Naive thymus-derived CD4-positive, alpha-beta T cell (primary cell): ENCODE results near the gene SLC35F1. TPM values are rescaled to one million over a fixed set of nuclear protein-coding genes. Genes with fewer than 3 reads are reported as not detected.

ENCODE experiments used
- ATAC-seq: fragments of 150-1000 bp; cut with Tn5 transposase; 2 replicates; pipeline ENCODE4 v1.10.0; 2021; ENCODE audit warnings: mild to moderate bottlenecking, moderate library complexity
- CTCF ChIA-PET: fragments of 350-600 bp; sonication (Branson Sonifier 250); formaldehyde crosslinking; loops from one replicate; lab custom pipeline; 2021; ENCODE audit warnings: antibody characterized with exemption; lab: Charles Lee
- POLR2A ChIA-PET: fragments of 350-600 bp; sonication (Branson Sonifier 250); formaldehyde crosslinking; loops from one replicate; lab custom pipeline; 2021; ENCODE audit warnings: antibody characterized with exemption, inconsistent platforms; lab: Charles Lee
- DNase-seq, 9 donors: peaks; one replicate each; pipeline versions ENCODE4 v3.0.0 to v3.0.0-alpha.2; 2020 to 2022; ENCODE audit warnings: mixed read lengths in 1 of 9
- H3K27ac ChIP-seq: one replicate; pipeline ENCODE4 v1.7.0; 2013; ENCODE audit warnings: mild to moderate bottlenecking, low read depth, low read length, moderate library complexity
- H3K27me3 ChIP-seq, 2 donors: one replicate each; pipeline ENCODE4 v1.7.0; 2013; ENCODE audit warnings: low read length in 2 of 2, mild to moderate bottlenecking in 2 of 2, moderate library complexity in 2 of 2; ENCODE audit not compliant: control insufficient read depth in 2 of 2, insufficient read depth in 2 of 2
- H3K36me3 ChIP-seq, 3 experiments: 1 replicate in 2 of 3; 2 replicates in 1 of 3; pipeline ENCODE4 v1.7.0; 2013; ENCODE audit warnings: low read length in 3 of 3, mild to moderate bottlenecking in 3 of 3, moderate library complexity in 1 of 3; ENCODE audit not compliant: insufficient read depth in 3 of 3, control insufficient read depth in 2 of 3
- H3K4me1 ChIP-seq, 2 donors: one replicate each; pipeline ENCODE4 v1.7.0; 2013; ENCODE audit warnings: low read length in 2 of 2, mild to moderate bottlenecking in 2 of 2, moderate library complexity in 1 of 2; ENCODE audit not compliant: control insufficient read depth in 2 of 2, insufficient read depth in 2 of 2
- H3K4me3 ChIP-seq: 2 replicates; pipeline ENCODE4 v1.7.0; 2013; ENCODE audit warnings: mild to moderate bottlenecking, low read length
- H3K9me3 ChIP-seq, 3 experiments: 1 replicate in 2 of 3; 2 replicates in 1 of 3; pipeline ENCODE4 v1.7.0; 2013; ENCODE audit warnings: low read length in 3 of 3; ENCODE audit not compliant: control insufficient read depth in 2 of 3
- H3K27ac Mint-ChIP-seq, 9 donors: one replicate each; pipeline ENCODE4 v1.8.0; 2020 to 2022; ENCODE audit warnings: mixed read lengths in 9 of 9, mild to moderate bottlenecking in 8 of 9, moderate library complexity in 5 of 9, inconsistent platforms in 2 of 9
- H3K27me3 Mint-ChIP-seq, 5 donors: one replicate each; pipeline ENCODE4 v1.8.0; 2021 to 2022; ENCODE audit warnings: mixed read lengths in 5 of 5, mild to moderate bottlenecking in 1 of 5
- H3K36me3 Mint-ChIP-seq, 5 donors: one replicate each; pipeline ENCODE4 v1.8.0; 2020 to 2022; ENCODE audit warnings: mixed read lengths in 5 of 5, mild to moderate bottlenecking in 3 of 5, inconsistent platforms in 1 of 5
- H3K4me1 Mint-ChIP-seq, 7 donors: one replicate each; pipeline ENCODE4 v1.8.0; 2020 to 2022; ENCODE audit warnings: mixed read lengths in 7 of 7, mild to moderate bottlenecking in 3 of 7, inconsistent platforms in 1 of 7
- H3K4me3 Mint-ChIP-seq, 10 donors: one replicate each; pipeline ENCODE4 v1.8.0; 2020 to 2022; ENCODE audit warnings: mild to moderate bottlenecking in 10 of 10, mixed read lengths in 10 of 10, moderate library complexity in 6 of 10, inconsistent platforms in 2 of 10
- H3K9me3 Mint-ChIP-seq, 11 donors: one replicate each; pipeline ENCODE4 v1.8.0; 2020 to 2022; ENCODE audit warnings: mixed read lengths in 11 of 11, mild to moderate bottlenecking in 4 of 11, inconsistent platforms in 1 of 11, moderate library complexity in 1 of 11
- intact Hi-C, 2 donors: fragments of 100-400 bp; cut with micrococcal nuclease; formaldehyde crosslinking; loops; one replicate each; pipeline ENCODE4 v1.15.1; 2023
- polyA plus RNA-seq, 2 donors: library from polyadenylated mRNA; unstranded; fragments of 300-500 nt; fragmentation: Illumina TruSeq; gene quantifications; one replicate each; pipeline ENCODE4 v1.2.3, GENCODE V29; 2021
- total RNA-seq, 6 experiments: library from RNA in 5 of 6; stranded (reverse) in 5 of 6; gene quantifications; 1 replicate in 5 of 6; 2 replicates in 1 of 6; pipeline ENCODE4 v1.2.3 and lab custom pipeline; 2021 to 2026

SLC35F1 gene
- total and polyA plus RNA-seq, 7 experiments from 2014 or later = not detected

GRCh38 chr6:118317581-118318563 is 410.8 kb downstream of the SLC35F1 start:
- ATAC-seq (no peak), DNase-seq (no peak)
- no peaks in the 10 kb centered on the region for H3K36me3 Mint-ChIP-seq
- H3K27ac Mint-ChIP-seq = no peak overlapping the region
- Histone ChIP-seq H3K4me1 (no peaks in the 10 kb centered on the region), H3K36me3 (no peaks in the 10 kb centered on the region), H3K4me3 (no peak overlapping the region), H3K27ac (no peak overlapping the region), H3K27me3 (no peaks in the 10 kb centered on the region), H3K9me3 (no peaks in the 10 kb centered on the region)
- peaks cover 0 to 14% (median 0%) of the 10 kb centered on the region in 5 donors for H3K27me3 Mint-ChIP-seq
- H3K4me3 Mint-ChIP-seq = no peak overlapping the region
- intact Hi-C loops = no loop called here
- no peaks in the 10 kb centered on the region for H3K4me1 Mint-ChIP-seq
- POLR2A ChIA-PET = no interaction called here
- CTCF ChIA-PET = interaction anchor here (0.6 kb wide), 1 partner anchor 303 kb away, joined by 3 read pairs; no protein-coding TSS in a partner anchor
- peaks cover 0 to 1% (median 0%) of the 10 kb centered on the region in 11 donors for H3K9me3 Mint-ChIP-seq

GRCh38 chr6:118318648-118319047 is 411.6 kb downstream of the SLC35F1 start:
- ChIA-PET POLR2A (no interaction called here), CTCF (no interaction called here)
- H3K36me3 ChIP-seq = no peaks in the 10 kb centered on the region
- Mint-ChIP-seq H3K27me3 (peaks cover 0 to 14% (median 0%) of the 10 kb centered on the region in 5 donors), H3K9me3 (peaks cover 0 to 1% (median 0%) of the 10 kb centered on the region in 11 donors), H3K36me3 (no peaks in the 10 kb centered on the region), H3K4me1 (no peaks in the 10 kb centered on the region), H3K27ac (no peak overlapping the region), H3K4me3 (no peak overlapping the region)
- no peaks in the 10 kb centered on the region for H3K9me3 ChIP-seq
- no peak for ATAC-seq
- H3K4me1 ChIP-seq = no peaks in the 10 kb centered on the region
- DNase-seq = no peak
- H3K27ac ChIP-seq = no peak overlapping the region
- intact Hi-C loops = no loop called here
- no peak overlapping the region for H3K4me3 ChIP-seq
- H3K27me3 ChIP-seq = no peaks in the 10 kb centered on the region

- no peak overlapping the region for H3K4me3 Mint-ChIP-seq
- CTCF ChIA-PET = no interaction called here
- Histone ChIP-seq H3K27me3 (no peaks in the 10 kb centered on the region), H3K4me1 (no peaks in the 10 kb centered on the region), H3K9me3 (no peaks in the 10 kb centered on the region), H3K27ac (no peak overlapping the region), H3K36me3 (no peaks in the 10 kb centered on the region), H3K4me3 (no peak overlapping the region)
- H3K27ac Mint-ChIP-seq = no peak overlapping the region
- POLR2A ChIA-PET = no interaction called here
- peaks cover 0 to 1% (median 0%) of the 10 kb centered on the region in 11 donors for H3K9me3 Mint-ChIP-seq
- H3K27me3 Mint-ChIP-seq = peaks cover 0 to 14% (median 0%) of the 10 kb centered on the region in 5 donors
- intact Hi-C loops = no loop called here
- no peaks in the 10 kb centered on the region for H3K4me1 Mint-ChIP-seq
- ATAC-seq (no peak), DNase-seq (no peak)
- peaks cover 0 to 3% (median 0%) of the 10 kb centered on the region in 5 donors for H3K36me3 Mint-ChIP-seq
Measured at GRCh38 chr6:118319416-118319815, 412.4 kb downstream of the SLC35F1 start.

- peaks cover 0 to 14% (median 0%) of the 10 kb centered on the region in 5 donors for H3K27me3 Mint-ChIP-seq
- CTCF ChIA-PET = no interaction called here
- H3K4me3 ChIP-seq = no peak overlapping the region
- POLR2A ChIA-PET = no interaction called here
- H3K9me3 ChIP-seq = no peaks in the 10 kb centered on the region
- peaks cover 0 to 1% (median 0%) of the 10 kb centered on the region in 11 donors for H3K9me3 Mint-ChIP-seq
- no peak overlapping the region for H3K27ac Mint-ChIP-seq
- H3K27me3 ChIP-seq = no peaks in the 10 kb centered on the region
- no peak overlapping the region for H3K4me3 Mint-ChIP-seq
- no peaks in the 10 kb centered on the region for H3K4me1 ChIP-seq
- no peaks in the 10 kb centered on the region for H3K36me3 ChIP-seq
- H3K4me1 Mint-ChIP-seq = no peaks in the 10 kb centered on the region
- DNase-seq = no peak
- no peak overlapping the region for H3K27ac ChIP-seq
- peaks cover 0 to 3% (median 0%) of the 10 kb centered on the region in 5 donors for H3K36me3 Mint-ChIP-seq
- no peak for ATAC-seq
- intact Hi-C loops = no loop called here
Measured at GRCh38 chr6:118319894-118320649, 413.0 kb downstream of the SLC35F1 start.

GRCh38 chr6:118320652-118321051 is 413.6 kb downstream of the SLC35F1 start:
- no peaks in the 10 kb centered on the region for H3K36me3 ChIP-seq
- no peaks in the 10 kb centered on the region for H3K4me1 ChIP-seq
- intact Hi-C loops = no loop called here
- no peak overlapping the region for H3K27ac ChIP-seq
- Mint-ChIP-seq H3K27ac (no peak overlapping the region), H3K9me3 (peaks cover 0 to 1% (median 0%) of the 10 kb centered on the region in 11 donors), H3K4me1 (no peaks in the 10 kb centered on the region), H3K27me3 (peaks cover 0 to 14% (median 1%) of the 10 kb centered on the region in 5 donors), H3K36me3 (peaks cover 0 to 3% (median 0%) of the 10 kb centered on the region in 5 donors), H3K4me3 (no peak overlapping the region)
- no peaks in the 10 kb centered on the region for H3K9me3 ChIP-seq
- ATAC-seq (no peak), DNase-seq (no peak)
- H3K27me3 ChIP-seq = no peaks in the 10 kb centered on the region
- ChIA-PET CTCF (no interaction called here), POLR2A (no interaction called here)
- H3K4me3 ChIP-seq = no peak overlapping the region

GRCh38 chr6:118324116-118324515 is 417.1 kb downstream of the SLC35F1 start:
- Histone ChIP-seq H3K27ac (no peak overlapping the region), H3K4me3 (no peak overlapping the region), H3K9me3 (no peaks in the 10 kb centered on the region), H3K27me3 (no peaks in the 10 kb centered on the region), H3K4me1 (no peaks in the 10 kb centered on the region), H3K36me3 (no peaks in the 10 kb centered on the region)
- CTCF ChIA-PET = no interaction called here
- Mint-ChIP-seq H3K4me1 (no peaks in the 10 kb centered on the region), H3K36me3 (peaks cover 0 to 3% (median 0%) of the 10 kb centered on the region in 5 donors), H3K27me3 (peaks cover 0 to 12% (median under 1%) of the 10 kb centered on the region in 5 donors), H3K9me3 (peaks cover 0 to 1% (median 0%) of the 10 kb centered on the region in 11 donors), H3K4me3 (no peak overlapping the region), H3K27ac (no peak overlapping the region)
- ATAC-seq = no peak
- POLR2A ChIA-PET = no interaction called here
- DNase-seq = no peak
- intact Hi-C loops = no loop called here
